ENCODE data around the gene CYSRT1. TPM values are rescaled to one million over a fixed set of nuclear protein-coding genes. Genes with fewer than 3 reads are reported as not detected.
A peak's percentile ranks its signal among the peaks of the same experiment; 100 is the strongest.

Gene CYSRT1
- total RNA-seq, 1 donor from 2014 or later: 2.1 TPM

DNA sequence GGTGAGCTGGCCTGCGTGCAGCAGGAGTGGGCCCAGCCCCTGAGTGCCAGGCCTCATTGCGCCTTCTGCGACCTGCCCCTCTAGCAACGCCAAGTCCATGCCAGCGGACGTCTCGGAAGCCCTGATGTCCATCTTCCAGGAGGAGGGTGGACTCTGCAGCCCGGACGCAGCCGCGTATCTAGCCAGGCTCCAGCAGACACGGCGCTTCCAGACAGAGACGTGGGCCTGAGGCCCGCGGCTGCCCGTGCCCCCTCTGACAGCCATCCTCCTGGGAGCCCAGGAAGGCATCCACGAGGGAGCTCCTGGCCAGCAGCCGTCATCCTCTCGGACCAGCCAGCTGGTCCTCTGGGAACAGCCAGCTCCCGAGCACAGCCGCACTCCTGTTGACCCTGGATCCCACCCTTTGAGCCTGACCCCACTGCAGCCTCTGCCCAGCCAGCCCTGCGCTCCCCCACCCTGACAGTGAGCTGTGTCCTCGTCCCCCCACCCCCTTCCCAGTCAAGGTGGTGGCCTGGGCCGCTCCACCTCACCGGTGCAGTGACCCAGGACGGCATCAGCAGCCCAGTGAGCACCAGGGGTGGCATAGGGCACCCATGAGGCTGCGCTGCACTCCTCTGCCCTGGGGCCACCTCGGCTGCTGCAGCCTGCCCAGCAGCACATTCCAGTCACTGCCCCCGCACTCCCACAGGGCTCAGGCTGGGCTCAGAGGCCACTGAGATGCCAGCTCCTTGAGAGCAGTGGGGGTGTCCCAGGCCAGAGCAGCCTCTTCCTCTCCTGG lies 8.6 kb upstream of the CYSRT1 start:
- Mint-ChIP-seq H3K27ac (ENCODE audit: unreplicated experiment) (no peak overlapping the region), H3K27me3 (ENCODE audit: unreplicated experiment) (peaks cover 7% of the 10 kb centered on the region), H3K4me1 (ENCODE audit: low read depth, unreplicated experiment) (peaks cover 4% of the 10 kb centered on the region), H3K36me3 (ENCODE audit: unreplicated experiment) (no peaks in the 10 kb centered on the region), H3K4me3 (ENCODE audit: unreplicated experiment) (no peak overlapping the region), H3K9me3 (ENCODE audit: unreplicated experiment) (peaks cover 8% of the 10 kb centered on the region)
- no peak for DNase-seq
- TF ChIP-seq, protein P1, sequence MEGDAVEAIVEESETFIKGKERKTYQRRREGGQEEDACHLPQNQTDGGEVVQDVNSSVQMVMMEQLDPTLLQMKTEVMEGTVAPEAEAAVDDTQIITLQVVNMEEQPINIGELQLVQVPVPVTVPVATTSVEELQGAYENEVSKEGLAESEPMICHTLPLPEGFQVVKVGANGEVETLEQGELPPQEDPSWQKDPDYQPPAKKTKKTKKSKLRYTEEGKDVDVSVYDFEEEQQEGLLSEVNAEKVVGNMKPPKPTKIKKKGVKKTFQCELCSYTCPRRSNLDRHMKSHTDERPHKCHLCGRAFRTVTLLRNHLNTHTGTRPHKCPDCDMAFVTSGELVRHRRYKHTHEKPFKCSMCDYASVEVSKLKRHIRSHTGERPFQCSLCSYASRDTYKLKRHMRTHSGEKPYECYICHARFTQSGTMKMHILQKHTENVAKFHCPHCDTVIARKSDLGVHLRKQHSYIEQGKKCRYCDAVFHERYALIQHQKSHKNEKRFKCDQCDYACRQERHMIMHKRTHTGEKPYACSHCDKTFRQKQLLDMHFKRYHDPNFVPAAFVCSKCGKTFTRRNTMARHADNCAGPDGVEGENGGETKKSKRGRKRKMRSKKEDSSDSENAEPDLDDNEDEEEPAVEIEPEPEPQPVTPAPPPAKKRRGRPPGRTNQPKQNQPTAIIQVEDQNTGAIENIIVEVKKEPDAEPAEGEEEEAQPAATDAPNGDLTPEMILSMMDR (IDR thresholded peaks at IDR 0.05; ENCODE audit: partially characterized antibody, unreplicated experiment): no peak

DNA sequence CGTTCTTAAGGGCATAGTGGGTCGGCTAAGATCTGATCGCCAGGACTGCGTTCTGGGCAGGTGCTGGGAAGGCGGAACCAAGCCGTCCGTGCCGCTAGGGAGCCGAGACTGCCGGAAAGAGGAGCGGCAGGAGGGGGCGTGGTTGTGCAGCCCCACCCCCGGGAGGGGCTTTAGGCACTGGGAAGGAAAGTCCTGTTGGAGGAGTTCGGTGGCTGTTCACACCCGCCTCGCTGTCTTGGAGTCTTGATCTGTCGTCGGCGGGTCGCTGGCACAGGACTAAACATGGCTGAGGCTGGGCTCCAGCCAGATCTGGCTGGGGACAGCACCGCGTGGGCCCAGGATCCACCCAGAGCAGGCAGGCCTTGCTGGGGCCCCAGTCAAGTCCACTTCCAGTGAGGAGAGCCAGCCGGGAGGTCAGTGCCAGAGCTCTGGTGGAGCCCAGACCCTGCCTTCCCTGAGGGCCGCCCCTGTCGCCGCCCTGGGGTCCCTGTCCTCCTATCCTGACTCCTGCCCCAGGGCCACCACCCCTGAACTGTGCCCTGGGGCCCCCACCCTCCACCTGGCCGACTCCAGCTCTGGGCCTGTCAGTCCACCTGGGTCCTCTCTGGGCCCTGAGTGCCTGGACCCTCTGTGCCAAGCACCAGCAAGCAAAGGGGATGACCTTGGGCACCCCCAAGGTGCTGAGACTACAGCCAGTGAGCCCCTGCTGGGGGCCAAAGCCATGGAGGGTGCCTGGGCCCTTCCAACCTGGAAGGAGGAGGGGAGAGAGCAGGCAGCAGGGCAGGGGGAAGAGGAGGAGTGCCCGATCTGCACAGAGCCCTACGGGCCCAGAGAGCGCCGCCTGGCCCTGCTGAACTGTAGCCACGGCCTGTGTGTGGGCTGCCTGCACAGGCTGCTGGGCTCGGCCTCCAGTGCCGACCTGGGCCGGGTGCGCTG lies 7.4 kb upstream of the CYSRT1 start:
- Mint-ChIP-seq H3K9me3 (ENCODE audit: unreplicated experiment) (peaks cover 8% of the 10 kb centered on the region), H3K36me3 (ENCODE audit: unreplicated experiment) (no peaks in the 10 kb centered on the region), H3K4me1 (ENCODE audit: low read depth, unreplicated experiment) (peaks cover 4% of the 10 kb centered on the region), H3K27ac (ENCODE audit: unreplicated experiment) (no peak overlapping the region), H3K4me3 (ENCODE audit: unreplicated experiment) (no peak overlapping the region), H3K27me3 (ENCODE audit: unreplicated experiment) (peaks cover 7% of the 10 kb centered on the region)
- no peak for DNase-seq
- TF ChIP-seq, protein P1 (IDR thresholded peaks at IDR 0.05; ENCODE audit: partially characterized antibody, unreplicated experiment): no peak

DNA sequence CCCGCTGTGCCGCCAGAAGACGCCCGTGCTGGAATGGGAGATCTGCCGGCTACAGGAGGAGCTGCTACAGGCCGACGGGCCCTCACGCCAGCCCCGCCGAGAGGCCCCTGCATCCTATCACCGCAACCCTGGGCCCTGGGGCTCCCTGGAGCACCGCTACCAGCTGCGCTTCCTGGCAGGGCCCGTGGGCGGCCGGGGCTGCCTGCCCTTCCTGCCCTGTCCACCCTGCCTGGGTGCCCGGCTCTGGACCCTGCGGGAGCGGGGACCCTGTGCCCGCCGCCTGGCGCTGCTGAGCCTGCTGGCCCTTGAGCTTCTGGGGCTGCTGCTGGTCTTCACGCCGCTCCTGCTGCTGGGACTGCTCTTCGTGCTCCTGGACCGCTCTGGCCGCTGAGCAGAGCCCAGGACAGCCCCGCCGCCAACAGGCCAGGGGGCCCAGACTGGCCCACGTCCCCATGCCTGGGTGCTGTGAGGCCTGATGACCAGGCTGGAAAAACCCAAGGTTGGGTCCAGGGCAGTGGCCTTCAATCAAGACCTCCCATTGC lies 6.7 kb upstream of the CYSRT1 start:
- no peaks in the 10 kb centered on the region for H3K36me3 Mint-ChIP-seq (ENCODE audit: unreplicated experiment)
- peaks cover 6% of the 10 kb centered on the region for H3K9me3 Mint-ChIP-seq (ENCODE audit: unreplicated experiment)
- TF ChIP-seq, protein P1 (IDR thresholded peaks at IDR 0.05; ENCODE audit: partially characterized antibody, unreplicated experiment): no peak
- no peak overlapping the region for H3K4me3 Mint-ChIP-seq (ENCODE audit: unreplicated experiment)
- peaks cover 4% of the 10 kb centered on the region for H3K4me1 Mint-ChIP-seq (ENCODE audit: low read depth, unreplicated experiment)
- peak overlapping the region; percentile 22 for H3K27ac Mint-ChIP-seq (ENCODE audit: unreplicated experiment)
- DNase-seq: no peak
- H3K27me3 Mint-ChIP-seq (ENCODE audit: unreplicated experiment): peaks cover 3% of the 10 kb centered on the region

DNA sequence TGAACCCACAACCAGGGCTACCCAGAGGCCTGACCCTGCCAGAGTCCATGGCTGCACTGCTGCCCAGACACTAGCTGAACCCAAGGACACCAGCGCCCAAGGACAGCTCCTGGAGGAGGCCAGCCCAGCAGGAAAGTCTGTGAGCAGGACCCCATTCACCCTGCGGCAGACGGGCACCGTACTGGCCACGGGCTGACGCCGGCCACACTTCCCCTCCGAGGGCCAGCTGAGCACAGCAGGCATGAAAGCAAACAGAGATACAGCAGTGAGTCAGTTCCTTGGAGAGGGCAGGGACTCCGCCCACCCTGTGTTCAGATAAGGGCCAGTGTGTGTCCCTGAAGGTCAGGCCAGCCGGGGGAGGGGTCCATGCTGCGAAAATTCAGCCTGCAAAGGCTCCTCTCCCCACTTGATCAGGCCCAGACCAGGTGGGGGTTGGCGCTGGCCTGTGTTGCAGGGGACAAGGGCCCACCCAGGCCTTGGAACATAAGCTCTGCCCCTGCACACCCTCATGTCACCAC lies 6.2 kb upstream of the CYSRT1 start:
- Mint-ChIP-seq H3K4me1 (ENCODE audit: low read depth, unreplicated experiment) (peaks cover 4% of the 10 kb centered on the region), H3K27ac (ENCODE audit: unreplicated experiment) (peak overlapping the region; percentile 22), H3K9me3 (ENCODE audit: unreplicated experiment) (peaks cover 6% of the 10 kb centered on the region), H3K36me3 (ENCODE audit: unreplicated experiment) (no peaks in the 10 kb centered on the region), H3K4me3 (ENCODE audit: unreplicated experiment) (no peak overlapping the region), H3K27me3 (ENCODE audit: unreplicated experiment) (peaks cover 3% of the 10 kb centered on the region)
- peak; percentile 59 for DNase-seq
- TF ChIP-seq, protein P1 (IDR thresholded peaks at IDR 0.05; ENCODE audit: partially characterized antibody, unreplicated experiment): no peak
